Suprapubic skin (tissue), 4 donors: ENCODE measurements around the gene OCRL.

Experiments used
- EP300 ChIP-seq: sonication (generic); formaldehyde crosslinking; IDR thresholded peaks from one replicate; pipeline ENCODE4 v1.6.1; 2017; ENCODE audit warnings: antibody characterized with exemption
- POLR2A ChIP-seq, 2 donors: fragments of 450-650 bp; IDR thresholded peaks; one replicate each; pipeline ENCODE4 v1.6.1; 2017; ENCODE audit warnings: antibody characterized with exemption in 2 of 2, mild to moderate bottlenecking in 2 of 2, moderate library complexity in 2 of 2
- POLR2AphosphoS5 ChIP-seq, 3 donors: sonication (generic); formaldehyde crosslinking; IDR thresholded peaks; one replicate each; pipeline ENCODE4 v1.6.1; 2017; ENCODE audit warnings: antibody characterized with exemption in 3 of 3
- TF ChIP-seq, protein P1 (sequence below), 2 donors: fragments of 200-600 bp in 1 of 2; fragments of 450-650 bp in 1 of 2; sonication (generic) in 1 of 2; IDR thresholded peaks; one replicate each; pipeline ENCODE4 v1.5.1; 2016 to 2019; ENCODE audit warnings: antibody characterized with exemption in 2 of 2, mild to moderate bottlenecking in 1 of 2, moderate library complexity in 1 of 2

DNA sequence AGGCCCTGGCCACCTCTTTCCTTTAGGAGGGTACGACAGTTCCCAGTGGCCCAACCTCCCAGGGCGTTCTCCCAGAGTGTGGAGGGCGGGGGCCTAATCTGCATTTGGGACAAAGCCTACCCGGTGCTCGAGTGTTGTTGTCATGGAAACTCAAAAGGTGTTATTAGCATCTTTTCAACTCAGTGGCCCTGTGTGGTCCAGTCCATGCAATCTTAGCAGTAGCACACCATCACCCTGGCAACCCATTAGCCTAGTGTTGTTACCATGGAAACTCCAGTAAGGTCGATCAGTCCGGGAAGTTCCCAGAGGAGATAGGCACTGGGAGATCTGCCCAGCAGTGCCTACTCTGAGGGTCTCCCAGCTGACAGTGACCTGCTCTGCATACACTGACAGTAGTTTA is 94.5 kb downstream of the OCRL start:
- TF ChIP-seq, protein P1, sequence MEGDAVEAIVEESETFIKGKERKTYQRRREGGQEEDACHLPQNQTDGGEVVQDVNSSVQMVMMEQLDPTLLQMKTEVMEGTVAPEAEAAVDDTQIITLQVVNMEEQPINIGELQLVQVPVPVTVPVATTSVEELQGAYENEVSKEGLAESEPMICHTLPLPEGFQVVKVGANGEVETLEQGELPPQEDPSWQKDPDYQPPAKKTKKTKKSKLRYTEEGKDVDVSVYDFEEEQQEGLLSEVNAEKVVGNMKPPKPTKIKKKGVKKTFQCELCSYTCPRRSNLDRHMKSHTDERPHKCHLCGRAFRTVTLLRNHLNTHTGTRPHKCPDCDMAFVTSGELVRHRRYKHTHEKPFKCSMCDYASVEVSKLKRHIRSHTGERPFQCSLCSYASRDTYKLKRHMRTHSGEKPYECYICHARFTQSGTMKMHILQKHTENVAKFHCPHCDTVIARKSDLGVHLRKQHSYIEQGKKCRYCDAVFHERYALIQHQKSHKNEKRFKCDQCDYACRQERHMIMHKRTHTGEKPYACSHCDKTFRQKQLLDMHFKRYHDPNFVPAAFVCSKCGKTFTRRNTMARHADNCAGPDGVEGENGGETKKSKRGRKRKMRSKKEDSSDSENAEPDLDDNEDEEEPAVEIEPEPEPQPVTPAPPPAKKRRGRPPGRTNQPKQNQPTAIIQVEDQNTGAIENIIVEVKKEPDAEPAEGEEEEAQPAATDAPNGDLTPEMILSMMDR (IDR thresholded peaks at IDR 0.05): no peak
- TF ChIP-seq EP300: no peak
- no peak for TF ChIP-seq POLR2AphosphoS5 (IDR thresholded peaks at IDR 0.05)
- no peak for TF ChIP-seq POLR2A (IDR thresholded peaks at IDR 0.05)
